GM23248 (cell line): ENCODE measurements around the gene CCS. TPM values are rescaled to one million over a fixed set of nuclear protein-coding genes. Genes with fewer than 3 reads are reported as not detected.

Experiments used
- DNase-seq: peaks from one replicate; pipeline ENCODE4 v3.0.0-alpha.2; 2015
- H2AFZ ChIP-seq: fragments of 200-600 bp; sonication (generic); 2 replicates; pipeline ENCODE4 v1.6.1; 2016; ENCODE audit warnings: antibody characterized with exemption
- H3F3A ChIP-seq: fragments of 200-600 bp; sonication (generic); 2 replicates; pipeline ENCODE4 v1.6.1; 2016; ENCODE audit warnings: mild to moderate bottlenecking, antibody characterized with exemption, mixed run types; ENCODE audit not compliant: insufficient read depth
- H3K27ac ChIP-seq: fragments of 200-600 bp; sonication (generic); 2 replicates; pipeline ENCODE4 v1.5.1; 2016; ENCODE audit warnings: mild to moderate bottlenecking
- H3K27me3 ChIP-seq: fragments of 200-600 bp; sonication (generic); replicated peaks from 2 replicates; pipeline ENCODE4 v1.6.1; 2016; ENCODE audit warnings: mild to moderate bottlenecking; ENCODE audit not compliant: insufficient read depth
- H3K36me3 ChIP-seq: fragments of 200-600 bp; sonication (generic); 2 replicates; pipeline ENCODE4 v1.6.1; 2016; ENCODE audit warnings: low read depth, mild to moderate bottlenecking
- H3K4me1 ChIP-seq: fragments of 200-600 bp; sonication (generic); 2 replicates; pipeline ENCODE4 v1.6.1; 2016; ENCODE audit warnings: mild to moderate bottlenecking; ENCODE audit not compliant: insufficient read depth
- H3K4me2 ChIP-seq: fragments of 200-600 bp; sonication (generic); one replicate; pipeline ENCODE4 v1.6.1; 2016; ENCODE audit warnings: mild to moderate bottlenecking; ENCODE audit not compliant: unreplicated experiment
- H3K4me3 ChIP-seq: fragments of 200-600 bp; sonication (generic); 2 replicates; pipeline ENCODE4 v1.5.1; 2016; ENCODE audit warnings: mild to moderate bottlenecking
- H3K79me2 ChIP-seq: fragments of 200-600 bp; sonication (generic); 2 replicates; pipeline ENCODE4 v1.6.1; 2016; ENCODE audit warnings: mild to moderate bottlenecking; ENCODE audit not compliant: insufficient read depth
- H3K9ac ChIP-seq: fragments of 200-600 bp; sonication (generic); 2 replicates; pipeline ENCODE4 v1.6.1; 2016; ENCODE audit warnings: mild to moderate bottlenecking
- H3K9me2 ChIP-seq: fragments of 200-600 bp; sonication (generic); 2 replicates; pipeline ENCODE4 v1.6.1; 2016; ENCODE audit warnings: mixed run types, mild to moderate bottlenecking, moderate library complexity; ENCODE audit not compliant: insufficient read depth
- H3K9me3 ChIP-seq: fragments of 200-600 bp; sonication (generic); one replicate; pipeline ENCODE4 v1.6.1; 2017; ENCODE audit warnings: low read depth
- H4K20me1 ChIP-seq: fragments of 200-600 bp; sonication (generic); 2 replicates; pipeline ENCODE4 v1.6.0; 2016; ENCODE audit not compliant: insufficient read depth
- EZH2 ChIP-seq: fragments of 200-600 bp; sonication (generic); IDR thresholded peaks from 2 replicates; pipeline ENCODE4 v1.6.1; 2018; ENCODE audit warnings: antibody characterized with exemption, mild to moderate bottlenecking; ENCODE audit not compliant: insufficient read depth, poor library complexity, severe bottlenecking
- EZH2phosphoT487 ChIP-seq: fragments of 200-600 bp; sonication (generic); IDR thresholded peaks from 2 replicates; pipeline ENCODE4 v1.6.1; 2018; ENCODE audit warnings: antibody characterized with exemption, moderate library complexity, mild to moderate bottlenecking, low read depth; ENCODE audit not compliant: insufficient read depth
- WGBS, 2 experiments: methylation state at CpG; one replicate each; pipeline ENCODE4 v1.1.6; 2015 to 2017; ENCODE audit warnings: low lambda C conversion rate in 2 of 2, low coverage in 1 of 2; ENCODE audit errors: missing lambda C conversion rate in 2 of 2; 5-methylcytosine and 5-hydroxymethylcytosine counted together
- in situ Hi-C: fragments of 300-500 bp; cut with MboI; formaldehyde crosslinking; loops from 2 replicates; pipeline ENCODE4 v1.15.0; 2020
- polyA plus RNA-seq: library from polyadenylated mRNA; unstranded; fragments of >200 nt; fragmentation: Nextera tagmentation; extraction: Ambion mirVana; gene quantifications from 2 replicates; pipeline ENCODE4 v1.2.1, GENCODE V29; 2016
- total RNA-seq: library from RNA; depleted of rRNA; stranded (reverse); fragments of >200 nt; shearing (Covaris generic); gene quantifications from 2 replicates; pipeline ENCODE4 v1.2.3, GENCODE V29; 2014

The CCS gene
- total and polyA plus RNA-seq, 2 experiments from 2014 or later = 28.0 to 44.2 TPM

- DNase-seq = no peak
- in situ Hi-C loops = no loop called here
- 94 to 96% methylated on average over 8 to 9 of the region's 9 CpGs for WGBS, 2 experiments
- peaks cover 66% of the 10 kb centered on the region for H3K36me3 ChIP-seq
- no peak overlapping the region for H3K4me3 ChIP-seq
- no peaks in the 10 kb centered on the region for H3K27me3 ChIP-seq
- no peak for TF ChIP-seq EZH2phosphoT487
- TF ChIP-seq EZH2 = no peak
- peaks cover 39% of the 10 kb centered on the region for H4K20me1 ChIP-seq
- no peaks in the 10 kb centered on the region for H3K9me2 ChIP-seq
- no peaks in the 10 kb centered on the region for H3F3A ChIP-seq
- H3K79me2 ChIP-seq = peaks cover 100% of the 10 kb centered on the region
- H3K9ac ChIP-seq = no peak overlapping the region
- no peak overlapping the region for H2AFZ ChIP-seq
- peaks cover 6% of the 10 kb centered on the region; the same call in 1 of the 2 replicates for H3K4me1 ChIP-seq
- no peaks in the 10 kb centered on the region for H3K9me3 ChIP-seq
- no peak overlapping the region for H3K4me2 ChIP-seq
- H3K27ac ChIP-seq = no peak overlapping the region
Observed at GRCh38 chr11:66625752-66626149, 32.8 kb downstream of the CCS start.

GRCh38 chr11:66626382-66626781 lies 33.4 kb downstream of the CCS start:
- H2AFZ ChIP-seq = no peak overlapping the region
- no peak for DNase-seq
- H3K9me2 ChIP-seq = no peaks in the 10 kb centered on the region
- H3K4me1 ChIP-seq = no peaks in the 10 kb centered on the region
- H3K36me3 ChIP-seq = peaks cover 66% of the 10 kb centered on the region
- peaks cover 100% of the 10 kb centered on the region for H3K79me2 ChIP-seq
- 95 to 97% methylated on average over 20 to 25 of the region's 25 CpGs for WGBS, 2 experiments
- H3K27me3 ChIP-seq = no peaks in the 10 kb centered on the region
- in situ Hi-C loops = no loop called here
- H3F3A ChIP-seq = no peaks in the 10 kb centered on the region
- no peak overlapping the region for H3K27ac ChIP-seq
- H3K9ac ChIP-seq = no peak overlapping the region
- TF ChIP-seq EZH2 (no peak), EZH2phosphoT487 (no peak)
- H4K20me1 ChIP-seq = peaks cover 39% of the 10 kb centered on the region
- H3K9me3 ChIP-seq = no peaks in the 10 kb centered on the region
- H3K4me3 ChIP-seq = no peak overlapping the region
- H3K4me2 ChIP-seq = no peak overlapping the region

- Histone ChIP-seq H3K9ac (no peak overlapping the region), H3K9me3 (no peaks in the 10 kb centered on the region), H3K79me2 (peaks cover 100% of the 10 kb centered on the region), H3K27me3 (no peaks in the 10 kb centered on the region), H3K36me3 (peaks cover 64% of the 10 kb centered on the region), H3K4me3 (no peak overlapping the region), H4K20me1 (peaks cover 37% of the 10 kb centered on the region), H2AFZ (no peak overlapping the region), H3K4me1 (no peaks in the 10 kb centered on the region), H3F3A (peaks cover 2% of the 10 kb centered on the region; the same call in 1 of the 2 replicates), H3K27ac (no peak overlapping the region), H3K4me2 (no peak overlapping the region), H3K9me2 (no peaks in the 10 kb centered on the region)
- 93 to 94% methylated on average over 7 of the region's 7 CpGs for WGBS, 2 experiments
- in situ Hi-C loops = no loop called here
- TF ChIP-seq EZH2phosphoT487 (no peak), EZH2 (no peak)
- no peak for DNase-seq
Observed at GRCh38 chr11:66626926-66627325, 33.9 kb downstream of the CCS start.

GRCh38 chr11:66628061-66628603 lies 35.1 kb downstream of the CCS start:
- Histone ChIP-seq H4K20me1 (peaks cover 30% of the 10 kb centered on the region), H3K9me2 (no peaks in the 10 kb centered on the region), H3F3A (peaks cover 5% of the 10 kb centered on the region; the same call in 1 of the 2 replicates), H3K9me3 (no peaks in the 10 kb centered on the region), H3K4me3 (no peak overlapping the region), H3K27ac (no peak overlapping the region), H3K4me1 (no peaks in the 10 kb centered on the region), H3K27me3 (no peaks in the 10 kb centered on the region), H2AFZ (no peak overlapping the region), H3K9ac (no peak overlapping the region), H3K36me3 (peaks cover 58% of the 10 kb centered on the region), H3K79me2 (peaks cover 100% of the 10 kb centered on the region), H3K4me2 (no peak overlapping the region)
- TF ChIP-seq EZH2phosphoT487 = no peak
- TF ChIP-seq EZH2 = no peak
- no peak for DNase-seq
- WGBS, 2 experiments = 97 to 99% methylated on average over 7 of the region's 7 CpGs
- in situ Hi-C loops = no loop called here
